ENCODE results near the gene PDCD7.
"Not testable (repeated sequence)": the region's sequence is repeated elsewhere in the genome, so short reads cannot be mapped to it uniquely, and the experiment has no call there.

PDCD7 gene

GRCh38 chr15:65115086-65115485 lies 18.5 kb downstream of the PDCD7 start, which contains the start of gene UBAP1L:
Gene UBAP1L (minus strand): TSS chr15:65115200. CDS start chr15:65106215, 8,985 bp downstream.
- no peak for DNase-seq

DNA sequence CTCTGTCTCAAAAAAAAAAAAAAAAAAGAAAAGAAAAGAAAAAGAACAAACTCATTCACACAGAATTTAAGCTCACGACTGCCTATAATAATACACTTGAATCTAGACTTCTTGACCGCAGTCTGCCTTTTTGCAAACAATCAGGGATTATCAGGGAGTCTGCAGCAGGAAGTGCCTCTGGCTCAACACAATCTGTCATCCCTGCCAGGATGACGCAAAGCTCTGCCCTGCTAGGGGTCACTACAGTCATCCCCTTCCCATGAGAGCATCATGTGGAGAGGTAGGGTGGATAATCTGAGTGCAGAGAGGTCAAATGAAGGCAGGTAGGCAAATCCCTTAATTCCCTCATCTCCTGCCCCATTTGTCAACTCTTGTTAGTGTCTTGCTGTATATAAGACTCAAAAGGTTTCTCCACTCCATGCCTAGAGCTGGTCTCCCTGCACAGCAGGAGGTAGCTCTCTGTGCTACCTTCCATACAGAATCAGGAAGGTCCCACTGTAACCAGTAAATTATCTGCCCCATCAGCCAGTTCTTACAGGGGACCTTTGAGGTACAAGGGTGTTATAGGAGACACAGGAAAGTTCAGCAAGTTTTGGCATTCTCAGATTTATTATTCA lies 22.8 kb downstream of the PDCD7 start:
- DNase-seq, result no peak

- DNase-seq, result no peak
These were observed 27.5 kb downstream of the PDCD7 start for GRCh38 chr15:65106011-65106590.

DNA sequence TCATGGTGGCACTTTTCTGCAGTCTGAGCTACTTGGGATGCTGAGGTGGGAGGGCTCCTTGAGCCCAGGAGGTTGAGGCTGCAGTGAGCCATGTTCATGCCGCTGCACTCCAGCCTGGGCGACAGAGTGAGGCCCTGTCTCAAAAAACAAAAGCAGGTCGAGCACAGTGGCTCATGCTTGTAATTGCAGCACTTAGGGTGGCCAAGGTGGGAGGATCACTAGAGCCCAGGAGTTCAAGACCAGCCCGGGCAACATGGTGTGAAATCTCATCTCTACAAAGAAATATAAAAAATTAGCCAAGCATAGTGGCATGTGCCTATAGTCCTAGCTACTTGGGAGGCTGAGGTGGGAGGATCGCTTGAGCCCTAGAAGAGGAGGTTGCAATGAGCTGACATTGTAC lies 28.6 kb downstream of the PDCD7 start:
- no peak for DNase-seq

GRCh38 chr15:65102912-65103311 lies 30.7 kb downstream of the PDCD7 start:
- DNase-seq, result no peak

- no peak for DNase-seq
These were observed 31.5 kb downstream of the PDCD7 start for GRCh38 chr15:65101891-65102708.

- DNase-seq, result peak; percentile 5
These were observed 32.2 kb downstream of the PDCD7 start for GRCh38 chr15:65101411-65101890.

GRCh38 chr15:65100442-65100841 lies 33.2 kb downstream of the PDCD7 start:
- no peak for DNase-seq

DNA sequence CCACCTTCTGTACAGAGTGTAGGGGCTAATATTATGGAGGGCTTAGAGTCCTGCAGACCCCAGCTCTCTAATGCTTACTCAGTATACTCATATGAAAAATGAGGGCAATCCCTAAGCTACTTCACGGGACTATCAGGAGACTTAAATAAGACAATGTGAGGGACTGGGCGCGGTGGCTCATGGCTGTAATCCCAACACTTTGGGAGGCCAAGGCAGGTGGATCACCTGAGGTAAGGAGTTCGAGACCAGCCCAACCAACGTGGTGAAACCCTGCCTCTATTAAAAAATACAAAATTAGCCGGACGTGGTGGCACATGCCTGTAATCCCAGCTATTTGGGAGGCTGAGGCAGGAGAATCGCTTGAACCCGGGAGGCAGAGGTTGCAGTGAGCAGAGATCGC lies 33.8 kb downstream of the PDCD7 start:
- not testable (repeated sequence) for DNase-seq

DNA sequence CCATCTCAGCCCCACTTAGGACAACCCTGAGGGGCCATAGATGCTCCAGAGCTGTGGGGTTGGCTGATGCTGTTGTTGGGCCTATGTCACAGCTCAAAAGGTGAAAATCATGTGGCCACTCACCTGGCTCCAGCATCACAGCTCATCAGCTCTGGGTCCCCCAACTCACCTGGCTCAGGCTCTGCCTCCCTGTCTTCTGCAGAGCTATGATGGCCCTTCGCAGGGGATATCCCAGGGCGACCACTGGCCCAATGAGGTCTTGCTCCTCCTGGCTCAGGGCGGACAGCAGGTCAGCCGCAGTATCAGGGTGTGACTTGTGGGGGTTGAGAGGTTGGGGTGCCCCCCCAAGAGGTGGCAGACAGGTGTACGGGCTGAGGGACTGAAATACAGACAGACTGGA lies 34.3 kb downstream of the PDCD7 start:
- no peak for DNase-seq

GRCh38 chr15:65097651-65098263 lies 35.9 kb downstream of the PDCD7 start:
- no peak for DNase-seq

DNA sequence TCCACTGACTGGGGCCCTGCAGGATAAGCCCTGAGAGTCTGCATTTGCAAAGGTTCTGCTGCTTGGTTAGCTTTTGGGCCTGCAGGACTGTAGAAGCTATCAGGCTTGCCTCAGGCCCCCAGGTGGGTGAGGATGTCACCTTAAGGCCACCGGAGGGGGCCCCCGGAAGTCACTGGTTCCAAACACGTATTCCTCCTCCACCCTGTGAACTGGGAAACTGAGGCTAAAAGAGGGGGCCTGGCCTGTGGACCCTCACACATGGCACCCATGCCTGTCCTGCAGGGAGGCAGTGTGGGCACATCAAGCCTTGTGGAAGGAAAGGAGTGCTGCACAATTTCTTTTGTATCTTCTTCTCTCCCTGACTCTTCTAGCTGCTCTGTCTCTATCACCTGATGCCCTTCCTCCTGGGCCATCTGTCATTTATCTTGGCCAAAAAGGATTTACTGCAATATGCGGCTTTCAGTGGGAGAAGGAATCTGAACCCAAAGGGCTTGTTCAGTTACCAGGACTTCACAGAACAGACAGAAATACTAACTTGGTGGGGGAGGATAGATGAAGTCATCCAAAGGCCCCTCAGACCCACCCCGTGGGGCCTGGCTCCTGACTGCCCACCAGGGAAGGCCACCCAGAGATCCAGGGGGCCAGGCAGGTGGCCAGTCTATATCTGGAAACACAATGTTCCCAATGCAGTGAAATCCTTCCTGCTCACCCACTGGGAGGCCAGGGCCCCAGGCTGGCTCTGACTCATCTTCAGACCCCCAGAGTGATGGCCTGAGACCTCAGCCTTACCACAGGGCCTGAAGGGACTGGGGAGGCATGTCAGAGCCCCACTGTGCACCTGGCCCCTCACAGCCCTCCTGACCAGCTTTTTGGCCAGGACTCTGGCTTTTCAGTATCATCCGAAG lies 36.9 kb downstream of the PDCD7 start:
- no peak for DNase-seq

- no peak for DNase-seq
These were observed 37.9 kb downstream of the PDCD7 start for GRCh38 chr15:65095747-65096104.

DNA sequence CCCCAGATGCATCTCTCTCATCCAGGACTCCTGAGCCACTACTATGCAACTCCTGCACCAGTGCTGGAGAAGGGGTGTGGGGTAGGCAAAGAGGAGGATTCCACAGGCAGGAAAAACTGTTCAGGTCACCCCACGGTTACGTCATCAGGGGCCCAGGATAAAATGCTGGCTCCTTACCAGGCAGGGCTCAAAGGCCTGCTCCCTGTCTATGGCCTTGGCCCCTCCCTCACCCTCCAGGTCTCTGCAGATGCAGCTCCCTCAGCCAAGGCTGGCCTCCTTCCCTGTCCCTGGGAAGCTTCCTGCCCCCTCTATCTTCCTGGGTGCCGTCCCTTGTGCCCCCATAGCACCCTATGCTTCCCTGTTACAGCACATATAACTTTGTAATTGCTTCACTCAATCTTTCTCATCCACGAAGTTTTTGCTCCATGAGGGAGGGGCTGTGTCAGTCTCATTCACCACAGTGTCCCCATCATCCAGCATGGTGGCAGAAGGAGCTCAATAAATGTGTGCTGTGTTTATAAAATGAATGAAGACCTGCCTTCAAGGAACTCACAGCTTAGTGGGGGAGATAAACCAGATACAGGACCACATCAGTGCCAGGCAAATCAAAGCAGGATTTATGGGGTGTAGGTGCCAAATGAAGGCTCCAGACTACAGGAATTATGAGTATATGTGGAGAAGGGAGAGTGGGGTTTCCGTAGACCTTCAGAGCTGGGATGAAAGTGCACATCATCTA lies 38.4 kb downstream of the PDCD7 start:
- DNase-seq, result no peak

- DNase-seq, result no peak
These were observed 39.2 kb downstream of the PDCD7 start for GRCh38 chr15:65094294-65094995.

DNA sequence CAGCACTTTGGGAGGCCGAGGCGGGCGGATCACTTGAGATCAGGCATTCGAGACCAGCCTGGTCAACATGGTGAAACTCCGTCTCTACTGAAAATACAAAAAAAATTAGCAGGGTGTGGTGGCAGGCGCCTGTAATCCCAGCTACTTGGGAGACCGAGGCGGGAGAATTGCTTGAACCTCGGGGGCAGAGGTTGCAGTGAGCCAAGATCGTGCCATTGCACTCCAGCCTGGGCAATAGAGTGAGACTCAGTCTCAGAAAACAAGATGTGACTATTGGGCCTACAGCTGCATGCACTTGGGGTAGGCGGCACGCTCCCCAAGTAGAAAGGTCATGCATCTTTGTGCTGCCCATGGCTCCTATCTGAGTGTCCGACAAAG lies 39.8 kb downstream of the PDCD7 start:
- not testable (repeated sequence) for DNase-seq

DNA sequence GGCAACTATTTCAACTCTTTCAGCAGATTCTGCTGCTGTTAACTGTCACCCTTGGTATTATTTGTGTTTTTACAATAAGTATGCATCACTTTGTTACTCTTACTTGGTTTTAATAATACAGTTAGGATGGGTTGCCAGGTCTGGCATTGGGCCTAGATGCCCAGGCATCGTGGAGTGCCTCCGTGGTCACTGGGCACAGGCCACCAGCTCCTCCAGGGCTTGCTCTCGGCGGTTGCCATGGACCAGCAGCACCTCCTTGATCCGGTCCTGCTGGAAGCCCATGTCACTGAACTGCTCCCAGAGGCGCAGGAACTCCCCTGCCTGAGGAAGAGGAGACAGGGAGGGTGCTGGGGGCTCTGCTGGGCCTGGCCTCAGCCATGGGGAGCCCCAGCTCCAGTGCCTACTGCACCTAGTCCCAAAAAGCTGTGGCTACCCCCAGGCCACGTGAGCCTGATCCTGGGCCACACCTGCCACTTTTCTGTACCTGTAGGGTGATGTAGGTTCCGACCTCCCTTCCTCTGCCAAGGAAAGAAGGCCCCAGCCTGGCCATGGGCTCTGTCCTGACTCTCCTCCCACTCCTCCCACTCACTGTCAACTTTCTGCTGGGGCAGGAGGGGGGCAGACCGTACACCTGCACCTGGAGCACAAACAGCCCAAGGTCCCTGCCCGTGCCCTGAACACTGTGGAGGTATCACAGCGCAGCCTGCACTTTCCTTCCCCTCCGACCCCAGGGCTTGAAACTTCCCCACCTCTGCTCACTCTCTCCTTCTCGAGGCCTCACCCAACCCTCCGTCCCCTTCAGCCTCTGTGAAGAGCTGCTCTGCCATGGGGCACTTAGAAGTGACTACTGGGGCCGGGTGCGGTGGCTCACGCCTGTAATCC lies 40.5 kb downstream of the PDCD7 start:
- DNase-seq, result no peak

DNA sequence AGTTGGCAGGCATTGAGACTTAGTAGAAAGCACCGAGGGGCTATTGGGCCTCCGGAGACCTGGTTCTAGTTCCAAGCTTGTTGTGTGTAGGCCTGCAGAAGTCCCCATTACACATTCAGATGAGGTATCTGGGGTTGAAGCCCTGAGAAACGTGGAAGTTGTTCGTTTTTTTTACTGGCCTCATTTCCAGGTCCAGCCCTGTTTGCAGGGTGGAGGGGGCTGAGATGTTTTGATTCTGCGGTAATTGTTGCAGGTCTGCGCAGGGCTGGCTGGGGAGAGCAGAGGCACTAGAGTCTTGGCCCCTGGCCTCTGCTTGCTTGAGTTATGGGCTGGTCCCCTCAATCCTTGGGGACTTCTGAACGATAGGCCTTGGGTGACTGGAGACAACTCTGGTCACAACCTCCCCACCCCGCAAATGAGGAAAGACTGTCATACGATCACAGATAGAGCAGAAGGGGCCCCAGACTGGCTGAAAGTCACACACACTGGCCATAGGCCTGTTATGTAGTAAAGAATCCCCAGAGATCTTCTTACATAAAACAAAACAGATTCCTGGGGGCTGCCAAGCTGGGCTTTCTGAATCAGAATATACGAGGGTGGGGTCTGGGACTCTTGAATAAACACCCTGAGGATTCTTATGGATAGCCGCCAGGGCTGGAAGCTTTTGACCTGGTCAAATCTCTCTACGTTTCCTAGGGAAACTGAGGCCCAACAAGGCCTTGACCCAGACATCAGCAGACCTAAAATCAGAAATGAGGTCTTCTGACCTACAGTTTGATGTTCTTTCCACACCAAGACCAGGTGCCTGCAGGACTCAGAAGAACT lies 41.5 kb downstream of the PDCD7 start:
- no peak for DNase-seq

DNA sequence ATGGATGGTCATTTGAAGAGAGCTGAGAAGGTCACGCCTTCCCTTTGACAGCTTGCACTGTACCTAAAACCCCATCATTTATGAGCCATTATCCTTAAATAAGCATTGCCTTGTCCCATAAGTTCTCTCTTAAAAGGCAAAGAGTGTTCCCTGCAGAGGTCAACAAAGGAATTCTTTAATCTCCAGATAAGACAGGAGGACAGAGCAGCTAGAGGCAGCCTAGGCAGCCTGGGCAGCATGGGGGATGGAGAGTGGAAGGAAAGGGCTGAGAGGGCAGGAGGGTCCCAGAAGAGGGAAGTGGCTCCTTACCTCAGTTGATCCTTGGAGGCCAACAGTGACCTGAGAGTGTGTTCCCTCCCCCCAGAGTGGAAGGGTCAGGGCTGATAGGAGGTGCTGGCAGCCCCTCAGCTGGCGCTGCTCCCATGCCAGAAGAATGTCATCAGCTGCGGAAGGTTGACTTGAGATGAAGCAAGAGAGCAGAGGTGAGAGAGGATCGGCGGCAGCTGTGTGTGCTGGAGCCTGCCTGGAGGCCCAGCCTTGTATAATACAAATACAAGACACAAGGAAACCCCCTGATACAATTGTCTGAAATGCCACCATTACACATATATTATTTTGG lies 44.3 kb downstream of the PDCD7 start:
- no peak for DNase-seq
